GM19467 (cell line): Measurements from ENCODE around the gene ADAMTS2.

Experiments used
- ATAC-seq: cut with Tn5 transposase; IDR thresholded peaks from one replicate; pipeline ENCODE4 v1.9.1; 2021; ENCODE audit warnings: mild to moderate bottlenecking, moderate library complexity; ENCODE audit not compliant: unreplicated experiment

ADAMTS2 gene

GRCh38 chr5:179269781-179270543, 75.3 kb downstream of the ADAMTS2 start:
- ATAC-seq: no peak

GRCh38 chr5:179268966-179269693, 76.1 kb downstream of the ADAMTS2 start:
- ATAC-seq: no peak

GRCh38 chr5:179268399-179268952, 76.8 kb downstream of the ADAMTS2 start:
- ATAC-seq: no peak

DNA sequence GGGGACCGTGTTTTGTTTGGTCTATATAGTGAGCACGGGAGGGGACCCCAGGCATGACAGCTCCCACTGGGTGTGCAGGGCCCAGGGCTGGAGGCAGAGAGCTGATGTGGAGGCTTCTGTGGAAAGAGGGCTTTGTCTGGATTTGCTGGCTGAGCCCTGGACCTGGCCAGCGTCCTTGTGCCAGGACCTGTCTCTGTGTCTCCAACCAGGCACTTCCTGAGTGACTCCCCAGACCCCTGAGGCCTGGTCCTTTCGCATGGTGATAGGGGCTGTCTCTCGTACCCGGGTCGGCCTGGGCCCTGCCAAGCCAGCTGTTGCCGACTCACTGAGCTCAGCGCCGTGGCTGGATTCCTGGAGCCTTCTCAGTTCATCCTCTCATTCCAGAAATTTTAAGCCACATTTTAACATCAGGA, 77.6 kb downstream of the ADAMTS2 start:
- ATAC-seq: no peak

- ATAC-seq: no peak
These were observed 78.1 kb downstream of the ADAMTS2 start for GRCh38 chr5:179267071-179267670.

DNA sequence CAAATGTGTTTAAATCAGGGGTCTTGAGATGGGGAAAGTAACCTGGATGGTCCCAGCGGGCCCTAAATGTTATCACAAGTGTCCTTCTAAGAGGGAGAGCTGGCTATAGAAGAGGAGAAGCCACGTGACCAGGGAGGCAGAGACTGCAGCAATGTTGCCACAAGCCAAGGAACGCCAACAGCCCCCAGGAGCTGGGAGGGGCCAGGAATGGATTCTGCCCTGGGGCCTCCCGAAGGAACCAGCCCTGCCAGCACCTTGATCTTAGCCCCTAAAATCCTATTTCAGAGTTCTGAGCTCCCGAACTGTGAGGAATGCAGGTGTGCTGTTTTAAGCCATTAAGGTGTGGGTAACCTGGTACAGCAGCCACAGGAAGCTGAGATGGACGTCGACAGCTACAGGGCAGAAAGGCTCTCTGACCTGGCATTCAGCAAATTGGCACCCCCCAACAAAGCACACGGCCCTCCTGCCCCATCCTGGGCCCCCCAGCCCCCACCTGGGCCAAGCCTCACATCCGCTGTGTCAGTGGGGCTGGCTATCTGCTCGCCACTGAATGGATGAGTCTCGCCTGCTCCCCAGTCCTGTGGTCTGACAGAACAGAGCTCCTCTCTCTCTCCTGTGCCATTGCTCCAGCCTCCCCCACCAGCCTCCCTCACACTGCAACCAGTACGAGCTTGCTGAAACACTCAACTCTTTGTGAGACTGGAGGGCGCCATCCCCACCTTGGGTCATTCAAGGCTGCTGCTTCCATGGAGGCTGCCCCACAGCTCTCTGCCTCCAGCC, 78.8 kb downstream of the ADAMTS2 start:
- no peak for ATAC-seq

GRCh38 chr5:179265514-179266290, 79.6 kb downstream of the ADAMTS2 start:
- no peak for ATAC-seq

- ATAC-seq: no peak
These were observed 80.3 kb downstream of the ADAMTS2 start for GRCh38 chr5:179264783-179265513.

GRCh38 chr5:179264053-179264782, 81.0 kb downstream of the ADAMTS2 start:
- no peak for ATAC-seq

- no peak for ATAC-seq
These were observed 81.7 kb downstream of the ADAMTS2 start for GRCh38 chr5:179263391-179264052.

- no peak for ATAC-seq
These were observed 82.9 kb downstream of the ADAMTS2 start for GRCh38 chr5:179262126-179262920.

GRCh38 chr5:179261301-179262125, 83.7 kb downstream of the ADAMTS2 start:
- no peak for ATAC-seq

DNA sequence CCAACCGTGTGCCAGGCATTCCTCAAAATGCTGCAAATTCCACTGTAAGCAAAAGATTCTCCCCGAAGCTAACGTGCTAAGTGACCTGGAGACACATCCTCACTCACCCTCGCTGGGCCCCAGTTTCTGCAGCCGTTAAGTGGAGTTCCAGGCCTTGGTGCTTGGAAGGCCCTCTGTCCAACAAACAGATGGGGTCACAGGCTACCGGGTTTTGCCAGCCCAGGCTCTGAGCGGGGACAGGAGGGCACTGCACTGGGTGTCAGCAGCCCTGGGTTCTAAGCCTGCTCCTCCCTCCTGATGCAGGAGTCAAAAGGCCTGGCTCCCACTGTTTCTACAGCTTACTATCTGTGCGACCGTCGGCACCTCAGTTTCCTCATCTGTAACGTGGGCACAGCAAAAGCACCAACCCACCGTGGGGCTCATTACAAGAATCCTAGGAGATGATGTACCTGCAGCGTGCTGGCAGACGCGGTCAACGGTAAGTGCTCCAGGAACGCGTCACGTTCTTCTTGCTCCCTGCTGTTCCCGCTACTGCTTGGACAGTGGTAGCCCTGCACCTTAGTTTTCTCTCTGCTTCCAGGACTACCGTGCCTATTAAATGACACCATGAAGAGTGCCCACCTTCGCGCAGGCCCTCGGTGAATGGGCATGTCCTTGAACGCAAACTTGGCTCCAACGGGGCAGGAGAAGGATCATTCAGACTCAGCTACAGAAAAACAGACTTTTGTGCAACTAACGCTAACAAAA, 84.8 kb downstream of the ADAMTS2 start:
- ATAC-seq: no peak

- ATAC-seq: no peak
These were observed 85.4 kb downstream of the ADAMTS2 start for GRCh38 chr5:179259731-179260323.

DNA sequence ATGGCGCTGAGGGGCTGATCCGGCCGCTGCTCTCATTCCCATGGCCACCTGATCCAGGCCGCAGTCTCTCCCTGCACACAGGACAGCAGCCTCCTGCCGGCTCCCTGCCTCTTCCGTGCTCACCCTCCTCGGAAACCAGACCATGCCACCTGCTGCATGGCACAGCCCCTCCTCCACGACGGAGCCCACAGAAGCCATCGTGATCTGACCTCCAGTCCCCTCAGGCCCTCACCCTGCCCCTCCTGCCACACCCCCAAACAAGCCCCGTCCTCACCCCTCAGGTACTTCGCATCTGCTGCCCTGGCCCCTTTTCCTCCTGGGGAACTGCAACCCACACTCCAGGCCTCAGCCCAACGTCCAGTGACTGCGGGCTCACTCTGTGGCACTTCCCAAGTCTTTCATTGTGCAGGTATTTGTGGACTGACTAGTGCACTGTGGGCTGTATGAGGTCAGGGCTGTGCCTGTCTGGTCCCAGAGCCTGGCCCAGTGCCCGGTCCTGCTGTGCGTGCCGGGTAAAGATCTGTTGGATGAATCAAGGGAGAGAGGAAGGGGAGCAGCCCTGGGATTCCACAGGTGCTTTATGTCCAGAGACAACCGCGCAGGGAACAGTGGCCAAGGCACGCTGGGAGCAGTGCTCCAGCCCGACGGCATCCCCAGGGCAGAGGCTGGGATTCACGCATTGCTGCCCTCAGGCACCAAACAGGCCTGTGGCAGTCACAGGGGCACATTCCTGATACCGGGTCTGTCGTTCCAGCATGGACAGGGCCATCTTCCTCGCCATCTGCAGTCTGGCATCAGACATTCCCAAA, 86.1 kb downstream of the ADAMTS2 start:
- no peak for ATAC-seq
